ENCODE data around the gene AP4B1.

Gene AP4B1

DNA sequence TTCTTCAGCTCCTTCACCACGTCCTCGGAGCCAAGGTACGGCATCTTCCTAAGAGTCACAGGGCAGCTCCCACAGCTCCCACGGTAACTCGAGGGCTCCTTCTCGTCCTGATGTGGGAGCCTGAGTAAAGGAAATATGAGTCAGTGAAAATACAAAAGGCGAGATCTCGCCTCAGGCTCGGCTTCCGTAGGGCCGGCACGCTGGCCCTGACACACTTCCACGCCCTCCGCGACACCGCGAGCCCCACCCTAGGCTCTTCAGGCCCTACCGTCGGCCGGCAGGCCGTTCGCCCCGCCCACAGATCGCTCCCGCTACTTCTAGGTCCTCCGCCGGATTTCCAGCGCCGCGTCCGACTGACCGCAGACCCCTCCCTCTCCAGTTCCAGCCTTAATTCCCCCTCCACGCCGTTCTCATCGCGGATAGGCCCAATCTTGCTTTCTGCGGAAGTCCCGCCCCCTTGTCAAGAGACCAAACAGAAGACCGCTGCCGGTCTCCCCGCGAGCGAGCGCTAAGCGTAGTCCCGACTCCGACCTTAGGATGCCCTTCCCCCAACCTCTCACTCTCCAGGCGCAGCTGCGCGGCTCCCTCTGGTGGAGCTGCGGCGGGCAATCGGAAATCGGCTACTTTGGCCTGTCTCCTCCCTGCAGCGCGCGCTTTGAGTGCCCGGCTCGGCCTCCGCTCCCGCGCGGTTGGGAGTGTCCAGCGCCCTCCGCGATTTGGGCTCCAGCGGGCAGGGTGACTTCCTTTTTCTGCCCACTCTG, at the start of gene AP4B1, which contains the start of gene DCLRE1B:
AP4B1 (minus strand) TSS at position 126 of the 761 bp plus-strand sequence; CDS start at position 44, 82 bp downstream.
DCLRE1B (plus strand) TSS at position 653 of the 761 bp plus-strand sequence. CDS start 261 bp downstream, outside the sequence.
- no peak; the same call in 1 of the 2 replicates for TF ChIP-seq GATA2 (IDR thresholded peaks at IDR 0.05; ENCODE audit: low read depth, low read length)
- TF ChIP-seq GATA3 (IDR thresholded peaks at IDR 0.05; ENCODE audit: low read depth, low read length), result no peak

DNA sequence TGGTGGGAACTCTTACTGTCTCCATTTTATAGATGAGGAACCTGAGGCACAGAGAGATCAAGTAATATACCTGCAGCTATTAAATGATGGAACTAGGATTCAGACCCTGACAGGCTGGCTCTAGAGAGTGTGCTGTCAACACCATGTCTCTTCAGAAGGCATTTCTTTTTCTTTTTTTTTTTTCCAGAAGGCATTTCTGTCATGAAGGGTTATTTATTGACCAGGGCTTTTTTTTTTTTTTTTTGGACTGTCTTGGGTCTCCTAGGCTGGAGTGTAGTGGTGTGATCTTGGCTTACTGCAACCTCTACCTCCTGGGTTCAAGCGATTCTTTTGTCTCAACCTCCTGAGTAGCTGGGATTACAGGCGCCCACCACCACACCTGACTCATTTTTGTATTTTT, 47.1 kb upstream of the AP4B1 start:
- no peak for TF ChIP-seq GATA2 (IDR thresholded peaks at IDR 0.05; ENCODE audit: low read depth, low read length)
- no peak for TF ChIP-seq GATA3 (IDR thresholded peaks at IDR 0.05; ENCODE audit: low read depth, low read length)

DNA sequence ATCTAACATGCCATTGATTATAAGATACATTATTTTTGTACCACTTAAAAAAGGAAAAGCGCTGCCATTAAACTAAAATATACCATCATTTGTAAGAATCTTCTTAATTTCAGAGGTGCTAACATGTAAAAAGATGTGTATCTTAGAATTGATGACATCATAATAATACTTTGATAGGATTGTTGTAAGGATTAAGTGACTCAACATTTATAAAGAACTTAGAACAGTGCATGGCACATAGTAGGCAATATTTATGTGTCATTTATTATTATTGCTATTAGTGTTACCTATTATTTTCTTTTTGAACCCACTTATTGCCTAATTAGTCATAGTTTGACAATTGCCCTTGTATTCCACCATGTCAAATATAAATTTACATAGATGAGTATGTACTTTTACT, 46.3 kb upstream of the AP4B1 start:
- TF ChIP-seq GATA2 (IDR thresholded peaks at IDR 0.05; ENCODE audit: low read depth, low read length), result no peak
- no peak for TF ChIP-seq GATA3 (IDR thresholded peaks at IDR 0.05; ENCODE audit: low read depth, low read length)

DNA sequence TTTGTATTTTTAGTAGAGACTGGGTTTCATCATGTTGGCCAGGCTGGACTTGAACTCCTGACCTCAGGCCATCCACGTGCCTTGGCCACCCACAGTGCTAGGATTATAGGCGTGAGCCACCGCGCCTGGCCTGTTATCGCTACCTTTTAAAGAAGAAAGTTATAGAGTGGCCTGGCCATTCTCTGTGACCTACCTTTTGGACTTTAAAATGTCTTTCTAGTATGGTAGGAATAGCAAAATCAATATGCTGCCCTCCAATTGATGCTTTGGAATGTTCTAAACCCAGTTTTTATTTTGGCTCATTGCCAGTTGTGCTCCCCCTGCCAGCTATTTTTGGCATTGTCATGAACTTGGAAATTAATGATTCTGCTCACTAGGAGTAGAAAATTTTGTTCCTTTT, 44.4 kb upstream of the AP4B1 start:
- TF ChIP-seq GATA3 (IDR thresholded peaks at IDR 0.05; ENCODE audit: low read depth, low read length) (no peak), GATA2 (IDR thresholded peaks at IDR 0.05; ENCODE audit: low read depth, low read length) (no peak)

DNA sequence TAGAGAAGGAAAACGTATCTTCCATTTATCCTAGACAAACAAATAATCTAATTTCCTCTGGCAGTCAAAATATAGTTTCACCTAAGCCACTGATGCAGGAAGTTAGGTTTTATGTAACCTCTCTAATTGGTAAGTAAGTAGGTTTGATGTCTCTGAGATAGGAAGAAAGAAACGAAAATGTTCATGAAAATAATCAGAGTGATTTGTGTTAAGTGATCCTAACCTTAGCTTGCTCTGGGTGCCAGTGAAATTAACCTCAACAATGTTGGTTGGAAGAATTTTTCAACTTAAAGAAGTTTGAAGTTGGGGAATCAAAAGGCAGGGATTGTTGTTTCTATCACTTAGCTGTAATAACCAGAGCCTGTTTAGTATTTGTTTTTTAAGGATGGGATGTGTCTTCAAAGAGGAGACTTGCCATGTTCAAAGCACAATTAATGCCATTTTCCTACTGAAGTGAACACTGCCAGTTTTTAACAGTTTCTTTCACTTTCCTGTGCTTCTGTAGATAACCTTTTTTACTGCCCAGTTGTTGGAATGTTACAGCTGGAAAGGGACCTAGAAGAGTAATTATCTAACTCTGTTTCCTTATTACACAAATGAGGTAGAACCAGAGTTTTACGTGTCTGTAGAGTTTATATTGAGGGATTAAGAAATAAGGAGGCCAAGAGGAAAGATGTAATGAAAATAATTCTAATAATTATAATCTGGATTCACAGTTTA, 42.9 kb upstream of the AP4B1 start:
- no peak for TF ChIP-seq GATA3 (IDR thresholded peaks at IDR 0.05; ENCODE audit: low read depth, low read length)
- no peak for TF ChIP-seq GATA2 (IDR thresholded peaks at IDR 0.05; ENCODE audit: low read depth, low read length)

DNA sequence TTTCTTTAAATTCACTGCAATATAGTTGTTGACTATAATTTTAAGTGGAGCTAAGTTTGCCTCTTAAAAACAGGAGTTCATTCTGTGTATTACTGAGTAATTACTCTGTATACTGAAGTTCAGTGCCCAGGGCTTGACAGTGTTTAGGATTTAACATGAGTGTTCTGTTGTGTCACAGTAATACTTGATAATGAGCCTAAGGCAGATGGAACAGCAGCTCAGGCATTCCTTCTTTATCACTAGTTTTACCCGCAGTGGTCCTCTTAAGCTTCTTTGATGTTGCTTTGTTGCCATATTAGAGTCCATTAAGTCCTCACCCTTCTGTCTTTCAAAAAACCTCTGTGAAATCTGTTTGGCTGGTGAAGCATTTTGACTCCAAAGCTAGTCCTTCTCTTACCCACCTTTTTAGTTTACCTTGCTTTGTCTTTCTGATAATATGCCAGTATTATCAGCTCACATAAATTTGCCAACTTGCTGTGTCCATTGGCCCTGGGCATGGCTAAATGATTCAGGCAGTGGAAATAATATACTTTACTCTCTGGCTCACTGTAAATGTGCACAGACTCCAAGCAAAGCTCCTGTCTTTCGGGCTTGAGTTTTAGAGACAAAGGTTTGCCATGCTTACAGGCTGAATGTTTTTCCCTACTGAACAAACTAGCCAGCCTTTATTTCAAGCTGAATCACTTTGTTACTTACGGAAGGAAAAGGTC, 42.2 kb upstream of the AP4B1 start:
- no peak for TF ChIP-seq GATA2 (IDR thresholded peaks at IDR 0.05; ENCODE audit: low read depth, low read length)
- no peak for TF ChIP-seq GATA3 (IDR thresholded peaks at IDR 0.05; ENCODE audit: low read depth, low read length)

DNA sequence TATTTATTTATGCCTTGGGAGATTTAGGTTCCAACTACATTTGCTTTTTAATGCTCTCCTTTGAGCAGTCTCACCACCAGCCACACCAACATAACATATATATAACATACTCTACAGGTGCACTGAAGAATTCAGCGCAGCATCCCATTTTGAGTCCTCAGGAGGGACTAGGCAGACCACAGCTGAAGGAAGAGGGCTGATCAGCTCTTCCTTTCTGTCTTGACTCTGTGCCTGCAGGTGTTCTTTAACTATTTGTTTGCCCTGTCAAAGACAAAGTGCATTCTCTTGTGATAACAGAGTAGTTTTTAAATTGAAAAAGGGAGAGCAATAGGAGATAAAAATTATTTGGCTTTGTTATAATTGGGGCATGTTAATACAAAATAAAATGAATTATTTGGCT, 41.5 kb upstream of the AP4B1 start:
- TF ChIP-seq GATA2 (IDR thresholded peaks at IDR 0.05; ENCODE audit: low read depth, low read length) (no peak), GATA3 (IDR thresholded peaks at IDR 0.05; ENCODE audit: low read depth, low read length) (no peak)

DNA sequence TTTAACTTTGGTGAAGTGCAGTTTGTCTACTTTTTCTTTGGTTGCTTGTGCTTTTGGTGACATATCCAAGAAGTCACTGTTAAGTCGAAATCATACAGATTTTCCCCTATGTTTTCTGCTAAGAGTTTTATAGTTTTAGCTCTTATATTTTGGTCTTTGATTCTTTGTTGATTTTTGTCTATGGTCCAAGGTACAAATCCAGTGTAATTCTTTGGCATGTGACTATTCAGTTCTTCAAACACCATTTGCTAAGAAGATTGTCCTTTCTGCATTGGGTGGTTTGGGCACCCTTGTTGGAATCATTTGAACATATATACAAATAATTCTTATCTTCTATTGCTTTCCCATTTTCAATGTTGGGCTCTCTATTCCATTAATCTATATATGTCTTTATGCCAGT, 40.7 kb upstream of the AP4B1 start:
- TF ChIP-seq GATA3 (IDR thresholded peaks at IDR 0.05; ENCODE audit: low read depth, low read length) (no peak), GATA2 (IDR thresholded peaks at IDR 0.05; ENCODE audit: low read depth, low read length) (no peak)

DNA sequence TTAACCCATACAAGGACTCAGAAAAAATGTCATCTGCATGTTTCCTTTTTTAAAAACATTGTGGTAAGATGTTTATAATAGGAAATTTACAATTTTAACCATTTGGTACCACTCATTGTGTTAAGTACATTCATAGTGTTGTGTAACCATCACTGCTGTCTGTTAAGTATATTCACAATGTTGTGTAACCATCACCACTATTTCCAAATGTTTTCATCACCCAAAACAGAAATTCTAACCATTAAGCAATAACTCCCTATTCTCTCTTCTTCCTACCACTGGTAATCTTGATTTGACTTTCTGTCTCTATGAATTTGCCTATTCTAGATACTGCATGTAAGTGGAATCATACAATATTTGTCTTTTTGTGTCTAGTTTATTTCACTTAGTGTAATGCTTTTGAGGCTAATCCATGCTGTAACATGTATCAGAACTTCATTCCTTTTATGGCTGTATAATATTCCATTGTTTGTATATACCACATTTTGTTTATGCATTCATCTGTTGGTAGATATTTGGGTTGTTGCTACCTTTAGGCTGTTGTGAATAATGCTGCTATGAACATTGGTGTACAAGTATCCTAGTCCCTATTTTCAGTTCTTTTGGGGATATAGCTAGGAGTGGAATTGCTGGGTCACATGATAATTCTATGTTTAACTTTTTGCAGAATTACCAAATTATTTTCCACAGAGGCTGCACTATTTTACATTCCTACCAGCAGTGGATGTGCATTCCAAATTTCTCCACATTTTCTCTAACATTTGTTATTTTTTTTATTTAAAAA, 38.6 kb upstream of the AP4B1 start:
- TF ChIP-seq GATA2 (IDR thresholded peaks at IDR 0.05; ENCODE audit: low read depth, low read length) (no peak), GATA3 (IDR thresholded peaks at IDR 0.05; ENCODE audit: low read depth, low read length) (no peak)

DNA sequence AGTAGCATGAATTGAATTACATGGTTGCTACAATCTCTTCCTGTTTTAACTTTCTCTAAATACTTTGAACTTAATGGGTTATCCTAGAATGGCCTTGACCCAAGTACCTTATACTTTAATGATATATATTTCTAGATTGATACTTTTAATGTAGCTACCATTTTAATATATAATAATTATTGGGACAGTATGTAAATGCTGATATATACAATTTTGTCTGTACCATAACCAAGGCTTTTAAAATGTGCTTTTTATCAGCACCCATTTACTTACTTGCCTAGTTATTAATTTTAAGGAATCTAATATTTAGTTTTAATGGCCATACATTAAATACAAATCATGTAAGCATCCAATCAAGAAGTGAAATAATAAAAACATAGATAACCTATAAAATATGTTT, 37.9 kb upstream of the AP4B1 start:
- no peak for TF ChIP-seq GATA2 (IDR thresholded peaks at IDR 0.05; ENCODE audit: low read depth, low read length)
- TF ChIP-seq GATA3 (IDR thresholded peaks at IDR 0.05; ENCODE audit: low read depth, low read length), result no peak

DNA sequence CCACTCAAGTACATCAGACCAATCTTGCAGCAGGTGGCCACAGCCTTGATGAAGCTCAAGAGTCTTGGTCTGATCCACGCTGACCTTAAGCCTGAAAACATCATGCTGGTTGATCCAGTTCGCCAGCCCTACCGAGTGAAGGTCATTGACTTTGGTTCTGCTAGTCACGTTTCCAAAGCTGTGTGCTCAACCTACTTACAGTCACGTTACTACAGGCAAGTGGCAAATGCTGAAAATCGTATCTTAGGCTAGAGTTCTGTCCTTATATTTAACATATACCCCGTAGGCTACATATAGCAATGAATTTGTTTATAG, 36.6 kb upstream of the AP4B1 start:
- TF ChIP-seq GATA2 (IDR thresholded peaks at IDR 0.05; ENCODE audit: low read depth, low read length), result no peak
- TF ChIP-seq GATA3 (IDR thresholded peaks at IDR 0.05; ENCODE audit: low read depth, low read length), result no peak

DNA sequence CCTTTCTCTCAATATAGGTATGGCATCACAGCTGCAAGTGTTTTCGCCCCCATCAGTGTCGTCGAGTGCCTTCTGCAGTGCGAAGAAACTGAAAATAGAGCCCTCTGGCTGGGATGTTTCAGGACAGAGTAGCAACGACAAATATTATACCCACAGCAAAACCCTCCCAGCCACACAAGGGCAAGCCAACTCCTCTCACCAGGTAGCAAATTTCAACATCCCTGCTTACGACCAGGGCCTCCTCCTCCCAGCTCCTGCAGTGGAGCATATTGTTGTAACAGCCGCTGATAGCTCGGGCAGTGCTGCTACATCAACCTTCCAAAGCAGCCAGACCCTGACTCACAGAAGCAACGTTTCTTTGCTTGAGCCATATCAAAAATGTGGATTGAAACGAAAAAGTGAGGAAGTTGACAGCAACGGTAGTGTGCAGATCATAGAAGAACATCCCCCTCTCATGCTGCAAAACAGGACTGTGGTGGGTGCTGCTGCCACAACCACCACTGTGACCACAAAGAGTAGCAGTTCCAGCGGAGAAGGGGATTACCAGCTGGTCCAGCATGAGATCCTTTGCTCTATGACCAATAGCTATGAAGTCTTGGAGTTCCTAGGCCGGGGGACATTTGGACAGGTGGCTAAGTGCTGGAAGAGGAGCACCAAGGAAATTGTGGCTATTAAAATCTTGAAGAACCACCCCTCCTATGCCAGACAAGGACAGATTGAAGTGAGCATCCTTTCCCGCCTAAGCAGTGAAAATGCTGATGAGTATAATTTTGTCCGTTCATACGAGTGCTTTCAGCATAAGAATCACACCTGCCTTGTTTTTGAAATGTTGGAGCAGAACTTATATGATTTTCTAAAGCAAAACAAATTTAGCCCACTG, 36.0 kb upstream of the AP4B1 start:
- TF ChIP-seq GATA2 (IDR thresholded peaks at IDR 0.05; ENCODE audit: low read depth, low read length) (no peak), GATA3 (IDR thresholded peaks at IDR 0.05; ENCODE audit: low read depth, low read length) (no peak)

DNA sequence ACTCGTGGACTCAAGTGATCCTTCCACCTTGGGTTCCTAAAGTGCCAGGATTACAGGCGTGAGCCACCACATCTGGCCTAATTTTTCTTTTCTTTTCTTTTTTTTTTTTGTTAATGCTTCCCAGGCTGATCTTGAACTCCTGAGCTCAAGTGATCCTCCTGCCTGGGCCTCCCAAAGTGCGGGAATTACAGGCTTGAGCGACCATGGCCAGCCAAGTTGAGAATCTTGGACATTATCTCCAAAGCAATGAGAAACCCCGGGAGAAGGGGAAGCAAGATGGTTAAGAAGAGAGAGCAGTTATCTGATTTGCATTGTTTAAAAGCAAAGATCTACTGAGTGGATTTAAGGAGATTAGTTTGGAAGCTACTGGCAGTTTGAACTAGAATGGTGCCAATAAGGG, 33.6 kb upstream of the AP4B1 start:
- no peak for TF ChIP-seq GATA2 (IDR thresholded peaks at IDR 0.05; ENCODE audit: low read depth, low read length)
- TF ChIP-seq GATA3 (IDR thresholded peaks at IDR 0.05; ENCODE audit: low read depth, low read length), result no peak

Data from SH-SY5Y (cell line).